Astrocyte (in vitro differentiated cells and primary cell): ENCODE results near the gene NEB. TPM values are rescaled to one million over a fixed set of nuclear protein-coding genes. Genes with fewer than 3 reads are reported as not detected.

Source experiments
- DNase-seq: peaks from one replicate; pipeline ENCODE4 v3.0.0-alpha.2; 2010; ENCODE audit warnings: low read depth
- FAIRE-seq: peaks from 2 replicates; lab custom pipeline; 2011; peaks lifted over from hg19 to GRCh38; lab: Jason Lieb, UNC
- H2AFZ ChIP-seq: 2 replicates; pipeline ENCODE4 v1.6.0; 2012; ENCODE audit warnings: low read depth, low read length, inconsistent platforms
- H3K27ac ChIP-seq: 2 replicates; pipeline ENCODE4 v1.5.1; 2011; ENCODE audit warnings: low read depth, low read length, inconsistent platforms
- H3K27me3 ChIP-seq: 2 replicates; pipeline ENCODE4 v1.6.0; 2011; ENCODE audit warnings: low read length, inconsistent platforms; ENCODE audit not compliant: insufficient read depth
- H3K36me3 ChIP-seq: 2 replicates; pipeline ENCODE4 v1.5.1; 2011; ENCODE audit warnings: low read length, inconsistent platforms; ENCODE audit not compliant: insufficient read depth
- H3K4me1 ChIP-seq: 2 replicates; pipeline ENCODE4 v1.5.1; 2011; ENCODE audit warnings: low read length, inconsistent platforms; ENCODE audit not compliant: insufficient read depth
- H3K4me2 ChIP-seq: 2 replicates; pipeline ENCODE4 v1.6.0; 2012; ENCODE audit warnings: low read length, inconsistent platforms
- H3K4me3 ChIP-seq: 2 replicates; pipeline ENCODE4 v1.5.1; 2011; ENCODE audit warnings: low read depth, mild to moderate bottlenecking, low read length, inconsistent platforms; ENCODE audit not compliant: insufficient read depth
- H3K79me2 ChIP-seq: 2 replicates; pipeline ENCODE4 v1.6.0; 2012; ENCODE audit warnings: mild to moderate bottlenecking, low read length, inconsistent platforms; ENCODE audit not compliant: insufficient read depth
- H3K9ac ChIP-seq: 2 replicates; pipeline ENCODE4 v1.6.0; 2012; ENCODE audit warnings: mild to moderate bottlenecking, low read length, inconsistent platforms
- H3K9me3 ChIP-seq: 2 replicates; pipeline ENCODE4 v1.5.1; 2012; ENCODE audit warnings: low read depth, mild to moderate bottlenecking, low read length, inconsistent platforms; ENCODE audit not compliant: insufficient read depth
- H4K20me1 ChIP-seq: 2 replicates; pipeline ENCODE4 v1.6.0; 2012; ENCODE audit warnings: low read length, inconsistent platforms; ENCODE audit not compliant: insufficient read depth
- H3K27ac Mint-ChIP-seq: one replicate; pipeline ENCODE4 v1.8.0; 2021; ENCODE audit warnings: mild to moderate bottlenecking, mixed read lengths; ENCODE audit not compliant: unreplicated experiment
- H3K27me3 Mint-ChIP-seq: one replicate; pipeline ENCODE4 v1.8.0; 2021; ENCODE audit warnings: low read depth, mixed read lengths; ENCODE audit not compliant: unreplicated experiment
- H3K36me3 Mint-ChIP-seq: one replicate; pipeline ENCODE4 v1.8.0; 2021; ENCODE audit warnings: low read depth, mixed read lengths; ENCODE audit not compliant: unreplicated experiment
- H3K4me1 Mint-ChIP-seq: one replicate; pipeline ENCODE4 v1.8.0; 2021; ENCODE audit warnings: low read depth, mixed read lengths; ENCODE audit not compliant: unreplicated experiment
- H3K4me3 Mint-ChIP-seq: one replicate; pipeline ENCODE4 v1.8.0; 2021; ENCODE audit warnings: mild to moderate bottlenecking, moderate library complexity, mixed read lengths; ENCODE audit not compliant: unreplicated experiment
- H3K9me3 Mint-ChIP-seq: one replicate; pipeline ENCODE4 v1.8.0; 2021; ENCODE audit warnings: mild to moderate bottlenecking, mixed read lengths; ENCODE audit not compliant: unreplicated experiment
- EZH2 ChIP-seq: IDR thresholded peaks from 2 replicates; pipeline ENCODE4 v1.6.1; 2012; ENCODE audit warnings: mild to moderate bottlenecking, low read length, inconsistent platforms; ENCODE audit not compliant: insufficient read depth
- total RNA-seq: library from RNA; stranded (reverse); gene quantifications from 2 replicates; pipeline ENCODE4 v1.2.1, GENCODE V29; 2021
- TF ChIP-seq, protein P1 (sequence below): IDR thresholded peaks from 2 replicates; pipeline ENCODE4 v1.5.1; 2011; ENCODE audit warnings: low read depth, mild to moderate bottlenecking, inconsistent platforms, low read length, moderate library complexity; ENCODE audit not compliant: insufficient read depth

NEB gene
- total RNA-seq, 1 donor from 2014 or later = 0.82 TPM

DNA sequence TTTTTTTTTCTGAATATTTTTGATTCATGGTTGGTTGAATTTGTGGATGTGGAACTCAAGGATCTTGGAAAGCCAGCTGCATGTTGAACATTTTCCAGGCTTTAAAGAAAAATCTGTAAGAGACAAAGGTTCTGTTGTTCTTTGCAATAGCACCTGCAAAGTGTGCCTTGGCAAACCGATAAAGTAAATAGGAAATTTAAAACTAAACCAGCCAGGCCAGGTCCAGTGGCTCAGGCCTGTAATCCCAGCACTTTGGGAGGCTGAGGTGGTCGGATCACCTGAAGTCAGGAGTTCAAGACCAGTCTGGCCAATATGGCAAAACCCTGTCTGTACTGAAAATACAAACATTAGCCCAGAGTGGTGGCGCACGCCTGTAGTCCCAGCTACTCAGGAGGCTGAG is 250.2 kb downstream of the NEB start:
- Histone ChIP-seq H3K9me3 (no peaks in the 10 kb centered on the region), H3K27me3 (no peaks in the 10 kb centered on the region), H4K20me1 (no peaks in the 10 kb centered on the region), H3K4me1 (no peaks in the 10 kb centered on the region), H3K4me2 (no peak overlapping the region), H3K9ac (no peak overlapping the region), H3K27ac (no peak overlapping the region), H3K36me3 (peaks cover 4% of the 10 kb centered on the region), H3K79me2 (no peaks in the 10 kb centered on the region), H2AFZ (no peak overlapping the region), H3K4me3 (no peak overlapping the region)
- FAIRE-seq (no peak), DNase-seq (no peak)
- Mint-ChIP-seq H3K4me3 (no peak overlapping the region), H3K4me1 (no peaks in the 10 kb centered on the region), H3K36me3 (peaks cover 22% of the 10 kb centered on the region), H3K9me3 (no peaks in the 10 kb centered on the region), H3K27ac (no peak overlapping the region), H3K27me3 (no peaks in the 10 kb centered on the region)
- TF ChIP-seq, protein P1, sequence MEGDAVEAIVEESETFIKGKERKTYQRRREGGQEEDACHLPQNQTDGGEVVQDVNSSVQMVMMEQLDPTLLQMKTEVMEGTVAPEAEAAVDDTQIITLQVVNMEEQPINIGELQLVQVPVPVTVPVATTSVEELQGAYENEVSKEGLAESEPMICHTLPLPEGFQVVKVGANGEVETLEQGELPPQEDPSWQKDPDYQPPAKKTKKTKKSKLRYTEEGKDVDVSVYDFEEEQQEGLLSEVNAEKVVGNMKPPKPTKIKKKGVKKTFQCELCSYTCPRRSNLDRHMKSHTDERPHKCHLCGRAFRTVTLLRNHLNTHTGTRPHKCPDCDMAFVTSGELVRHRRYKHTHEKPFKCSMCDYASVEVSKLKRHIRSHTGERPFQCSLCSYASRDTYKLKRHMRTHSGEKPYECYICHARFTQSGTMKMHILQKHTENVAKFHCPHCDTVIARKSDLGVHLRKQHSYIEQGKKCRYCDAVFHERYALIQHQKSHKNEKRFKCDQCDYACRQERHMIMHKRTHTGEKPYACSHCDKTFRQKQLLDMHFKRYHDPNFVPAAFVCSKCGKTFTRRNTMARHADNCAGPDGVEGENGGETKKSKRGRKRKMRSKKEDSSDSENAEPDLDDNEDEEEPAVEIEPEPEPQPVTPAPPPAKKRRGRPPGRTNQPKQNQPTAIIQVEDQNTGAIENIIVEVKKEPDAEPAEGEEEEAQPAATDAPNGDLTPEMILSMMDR = no peak
- no peak for TF ChIP-seq EZH2

DNA sequence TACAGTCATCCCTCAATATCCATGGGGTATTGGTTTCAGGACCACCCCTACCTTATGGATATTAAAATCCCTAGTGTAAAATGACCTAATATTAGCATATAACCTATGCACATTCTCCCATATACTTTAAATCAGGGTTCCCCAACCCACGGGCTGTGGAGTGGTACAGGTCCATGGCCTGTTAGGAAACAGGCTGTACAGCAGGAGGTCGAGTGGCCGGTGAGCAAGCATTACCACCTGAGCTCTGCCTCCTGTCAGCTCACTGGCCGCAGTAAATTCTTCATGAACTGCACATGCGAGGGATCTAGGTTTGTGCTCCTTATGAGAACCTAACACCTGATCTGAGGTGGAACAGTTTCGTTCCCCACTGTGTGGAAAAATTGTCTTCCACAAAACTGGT is 250.7 kb downstream of the NEB start:
- Mint-ChIP-seq H3K9me3 (no peaks in the 10 kb centered on the region), H3K27me3 (no peaks in the 10 kb centered on the region), H3K36me3 (peaks cover 22% of the 10 kb centered on the region), H3K27ac (no peak overlapping the region), H3K4me1 (no peaks in the 10 kb centered on the region), H3K4me3 (no peak overlapping the region)
- Histone ChIP-seq H3K79me2 (no peaks in the 10 kb centered on the region), H3K9me3 (no peaks in the 10 kb centered on the region), H3K4me2 (no peak overlapping the region), H3K4me3 (no peak overlapping the region), H4K20me1 (no peaks in the 10 kb centered on the region), H3K36me3 (peaks cover 4% of the 10 kb centered on the region), H3K27me3 (no peaks in the 10 kb centered on the region), H3K27ac (no peak overlapping the region), H3K9ac (no peak overlapping the region), H3K4me1 (no peaks in the 10 kb centered on the region), H2AFZ (no peak overlapping the region)
- FAIRE-seq (no peak), DNase-seq (no peak)
- TF ChIP-seq, protein P1 = no peak
- TF ChIP-seq EZH2 = no peak

DNA sequence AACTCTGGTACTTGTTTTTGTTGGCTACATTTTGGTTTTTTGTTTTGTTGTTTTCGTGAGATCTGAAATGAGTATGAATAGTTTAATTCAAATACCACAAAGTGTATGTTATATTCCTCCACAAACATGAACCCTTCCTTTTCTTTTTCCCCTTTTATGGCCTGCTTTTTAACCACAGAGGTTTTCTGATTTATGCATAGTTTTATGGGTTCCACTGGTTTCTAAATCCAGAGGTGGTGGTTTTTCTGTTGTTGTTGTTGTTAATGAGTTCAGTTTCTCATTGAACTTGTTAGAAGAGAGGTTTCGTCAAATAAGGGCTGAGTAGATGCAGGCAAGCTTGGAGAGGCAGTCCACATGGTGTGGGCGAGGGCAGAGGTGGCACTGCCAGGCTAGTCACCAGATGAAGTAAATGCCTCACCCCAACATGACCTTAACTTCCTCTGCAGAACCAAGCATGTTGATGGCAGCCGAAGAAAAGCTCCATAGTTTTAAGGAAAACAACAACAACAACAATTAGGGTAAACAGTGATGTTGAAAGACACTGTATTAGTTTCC is 252.0 kb downstream of the NEB start:
- H3K4me3 Mint-ChIP-seq = no peak overlapping the region
- H4K20me1 ChIP-seq = no peaks in the 10 kb centered on the region

More for the DNA sequence above, 252.0 kb downstream of the NEB start:
- Histone ChIP-seq H3K9me3 (no peaks in the 10 kb centered on the region), H3K4me1 (peaks cover 3% of the 10 kb centered on the region), H3K36me3 (peaks cover 4% of the 10 kb centered on the region), H3K9ac (no peak overlapping the region), H3K79me2 (no peaks in the 10 kb centered on the region), H3K27me3 (no peaks in the 10 kb centered on the region), H2AFZ (no peak overlapping the region), H3K27ac (no peak overlapping the region), H3K4me3 (no peak overlapping the region), H3K4me2 (no peak overlapping the region)
- H3K4me1 Mint-ChIP-seq = no peaks in the 10 kb centered on the region
- H3K27me3 Mint-ChIP-seq = no peaks in the 10 kb centered on the region
- peaks cover 24% of the 10 kb centered on the region for H3K36me3 Mint-ChIP-seq
- no peak for TF ChIP-seq EZH2
- TF ChIP-seq, protein P1 = no peak
- DNase-seq (no peak), FAIRE-seq (no peak)
- H3K27ac Mint-ChIP-seq = no peak overlapping the region
- no peaks in the 10 kb centered on the region for H3K9me3 Mint-ChIP-seq
